ENCODE data around the gene DYSF. TPM values are rescaled to one million over a fixed set of nuclear protein-coding genes. Genes with fewer than 3 reads are reported as not detected.

DYSF gene
- polyA plus RNA-seq, 1 of the 3 experiments (the other 2 are of a cell fraction): 0.10 TPM

DNA sequence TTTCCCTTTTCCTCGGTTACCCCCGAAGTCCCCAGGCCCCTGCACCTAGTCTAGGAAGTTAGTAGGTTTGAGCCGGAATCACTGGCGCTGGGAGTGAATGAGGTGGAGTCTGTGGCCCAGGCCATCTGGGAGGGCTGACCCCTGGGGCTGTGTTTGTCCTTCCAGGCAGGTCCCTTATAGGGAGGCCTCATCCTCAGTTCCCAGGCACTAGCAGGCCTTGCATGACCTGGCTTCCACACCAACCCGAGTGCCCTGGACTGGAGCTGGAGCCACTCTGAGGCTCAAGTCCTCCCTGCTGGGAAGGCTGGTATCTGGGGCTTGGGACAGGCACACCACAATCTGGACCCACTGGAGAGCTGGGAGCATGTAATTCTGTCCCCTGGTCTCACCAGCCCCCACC is 111.0 kb downstream of the DYSF start:
- peaks cover 0 to 29% of the 10 kb centered on the region in 2 experiments; a peak in 1 of 4 replicates for H3K4me1 ChIP-seq (ENCODE audit: control insufficient read depth in 1 of 2, insufficient read depth in 2 of 2, low read depth in 1 of 2, low read length in 1 of 2)
- no peak overlapping the region for H3K4me3 ChIP-seq (ENCODE audit: low read depth in 2 of 2, low read length in 1 of 2)
- H3K79me2 ChIP-seq (ENCODE audit: insufficient read depth): no peaks in the 10 kb centered on the region
- H3K4me2 ChIP-seq: no peak overlapping the region
- no peaks in the 10 kb centered on the region; the same call in 1 of the 2 replicates for H3K27me3 ChIP-seq (ENCODE audit: insufficient read depth)
- no peaks in the 10 kb centered on the region for H3K36me3 ChIP-seq (replicated peaks in 1 of 2; ENCODE audit: control insufficient read depth in 1 of 2, insufficient read depth in 2 of 2, low read length in 1 of 2)
- H3F3A ChIP-seq (replicated peaks; ENCODE audit: insufficient read depth): no peaks in the 10 kb centered on the region
- ChIA-PET CTCF (interaction anchor here (0.9 to 1.4 kb wide), 5 partner anchors 15 to 586 kb away, joined by 3 to 5 read pairs (median 3); no protein-coding TSS in a partner anchor), POLR2A (no interaction called here)
- H4K20me1 ChIP-seq (ENCODE audit: insufficient read depth): no peaks in the 10 kb centered on the region
- no peaks in the 10 kb centered on the region for H3K9me3 ChIP-seq
- DNase-seq: no peak
- no peak for TF ChIP-seq NRF1 (IDR thresholded peaks at IDR 0.05; ENCODE audit: low read depth, low read length)
- no peak for TF ChIP-seq POLR2AphosphoS5 (IDR thresholded peaks at IDR 0.05; ENCODE audit: low read depth, low read length)
- TF ChIP-seq FOXJ3 (CRISPR knock-in tag; IDR thresholded peaks at IDR 0.05): no peak
- TF ChIP-seq EZH2phosphoT487 (IDR thresholded peaks at IDR 0.05; ENCODE audit: borderline replicate concordance, low read depth): no peak
- TF ChIP-seq, protein P1, sequence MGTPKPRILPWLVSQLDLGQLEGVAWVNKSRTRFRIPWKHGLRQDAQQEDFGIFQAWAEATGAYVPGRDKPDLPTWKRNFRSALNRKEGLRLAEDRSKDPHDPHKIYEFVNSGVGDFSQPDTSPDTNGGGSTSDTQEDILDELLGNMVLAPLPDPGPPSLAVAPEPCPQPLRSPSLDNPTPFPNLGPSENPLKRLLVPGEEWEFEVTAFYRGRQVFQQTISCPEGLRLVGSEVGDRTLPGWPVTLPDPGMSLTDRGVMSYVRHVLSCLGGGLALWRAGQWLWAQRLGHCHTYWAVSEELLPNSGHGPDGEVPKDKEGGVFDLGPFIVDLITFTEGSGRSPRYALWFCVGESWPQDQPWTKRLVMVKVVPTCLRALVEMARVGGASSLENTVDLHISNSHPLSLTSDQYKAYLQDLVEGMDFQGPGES (IDR thresholded peaks at IDR 0.05; ENCODE audit: low read depth, low read length): no peak
- no peak for TF ChIP-seq RXRA (IDR thresholded peaks at IDR 0.05; ENCODE audit: borderline replicate concordance, low read depth)
- H3K9ac ChIP-seq: no peak overlapping the region
- H3K9me2 ChIP-seq: no peaks in the 10 kb centered on the region
- no peak overlapping the region for H2AFZ ChIP-seq (ENCODE audit: low read depth)
- H3K27ac ChIP-seq (ENCODE audit: low read depth in 2 of 2, low read length in 1 of 2): no peak overlapping the region
- 68% methylated on average over 4 of the region's 5 CpGs for WGBS (ENCODE audit: low lambda C conversion rate)

- no peaks in the 10 kb centered on the region for H3K9me2 ChIP-seq
- ChIA-PET CTCF (interaction anchor here (1.1 to 1.4 kb wide), 3 partner anchors 16 to 586 kb away, joined by 3 to 5 read pairs (median 4); no protein-coding TSS in a partner anchor), POLR2A (no interaction called here)
- no peaks in the 10 kb centered on the region for H3K9me3 ChIP-seq
- no peak for DNase-seq
- no peak overlapping the region for H3K27ac ChIP-seq (ENCODE audit: low read depth in 2 of 2, low read length in 1 of 2)
- H2AFZ ChIP-seq (ENCODE audit: low read depth): no peak overlapping the region
- H3K4me2 ChIP-seq: no peak overlapping the region
- no peaks in the 10 kb centered on the region for H3K79me2 ChIP-seq (ENCODE audit: insufficient read depth)
- 59% methylated on average over 5 of the region's 7 CpGs for WGBS (ENCODE audit: low lambda C conversion rate)
- H3F3A ChIP-seq (replicated peaks; ENCODE audit: insufficient read depth): no peaks in the 10 kb centered on the region
- H3K27me3 ChIP-seq (ENCODE audit: insufficient read depth): no peaks in the 10 kb centered on the region; the same call in 1 of the 2 replicates
- H4K20me1 ChIP-seq (ENCODE audit: insufficient read depth): no peaks in the 10 kb centered on the region
- peaks cover 0 to 25% of the 10 kb centered on the region in 2 experiments; a peak in 1 of 4 replicates for H3K4me1 ChIP-seq (ENCODE audit: control insufficient read depth in 1 of 2, insufficient read depth in 2 of 2, low read depth in 1 of 2, low read length in 1 of 2)
- H3K9ac ChIP-seq: no peak overlapping the region
- no peak overlapping the region for H3K4me3 ChIP-seq (ENCODE audit: low read depth in 2 of 2, low read length in 1 of 2)
- TF ChIP-seq RXRA (IDR thresholded peaks at IDR 0.05; ENCODE audit: borderline replicate concordance, low read depth) (no peak), ELF1 (IDR thresholded peaks at IDR 0.05) (no peak), FOSL2 (IDR thresholded peaks at IDR 0.05; ENCODE audit: borderline replicate concordance, low read depth) (no peak)
- no peaks in the 10 kb centered on the region for H3K36me3 ChIP-seq (replicated peaks in 1 of 2; ENCODE audit: control insufficient read depth in 1 of 2, insufficient read depth in 2 of 2, low read length in 1 of 2)
Measured at GRCh38 chr2:71564790-71565189, 111.4 kb downstream of the DYSF start.

- POLR2A ChIA-PET: no interaction called here
- H4K20me1 ChIP-seq (ENCODE audit: insufficient read depth): no peaks in the 10 kb centered on the region
- peaks cover 0 to 10% of the 10 kb centered on the region in 2 experiments; a peak in 1 of 4 replicates for H3K4me1 ChIP-seq (ENCODE audit: control insufficient read depth in 1 of 2, insufficient read depth in 2 of 2, low read depth in 1 of 2, low read length in 1 of 2)
- CTCF ChIA-PET: interaction anchor here (0.9 to 1.3 kb wide), 3 partner anchors 20 to 46 kb away, joined by 3 read pairs; no protein-coding TSS in a partner anchor
- H3K27me3 ChIP-seq (ENCODE audit: insufficient read depth): no peaks in the 10 kb centered on the region
- no peak overlapping the region for H3K4me2 ChIP-seq
- DNase-seq: no peak
- no peaks in the 10 kb centered on the region for H3K9me2 ChIP-seq
- no peaks in the 10 kb centered on the region for H3F3A ChIP-seq (replicated peaks; ENCODE audit: insufficient read depth)
- H3K36me3 ChIP-seq (replicated peaks in 1 of 2; ENCODE audit: control insufficient read depth in 1 of 2, insufficient read depth in 2 of 2, low read length in 1 of 2): no peaks in the 10 kb centered on the region
- no peak overlapping the region for H3K4me3 ChIP-seq (ENCODE audit: low read depth in 2 of 2, low read length in 1 of 2)
- no peak overlapping the region for H3K27ac ChIP-seq (ENCODE audit: low read depth in 2 of 2, low read length in 1 of 2)
- WGBS (ENCODE audit: low lambda C conversion rate): 54% methylated on average over 9 of the region's 9 CpGs
- H2AFZ ChIP-seq (ENCODE audit: low read depth): no peak overlapping the region
- no peaks in the 10 kb centered on the region for H3K9me3 ChIP-seq
- no peak for TF ChIP-seq FOXJ3 (CRISPR knock-in tag; IDR thresholded peaks at IDR 0.05)
- no peak for TF ChIP-seq TEAD4 (IDR thresholded peaks at IDR 0.05; ENCODE audit: borderline replicate concordance, insufficient read depth)
- TF ChIP-seq MXI1 (IDR thresholded peaks at IDR 0.05; ENCODE audit: low read depth, low read length): no peak
- TF ChIP-seq TCF12 (IDR thresholded peaks at IDR 0.05): no peak
- TF ChIP-seq ZBTB33 (IDR thresholded peaks at IDR 0.05; ENCODE audit: borderline replicate concordance, low read depth): no peak
- no peak for TF ChIP-seq NRF1 (IDR thresholded peaks at IDR 0.05; ENCODE audit: low read depth, low read length)
- TF ChIP-seq SMC3 (IDR thresholded peaks at IDR 0.05; ENCODE audit: low read depth, low read length): no peak
- no peak for TF ChIP-seq ELF1 (IDR thresholded peaks at IDR 0.05)
- H3K79me2 ChIP-seq (ENCODE audit: insufficient read depth): no peaks in the 10 kb centered on the region
- no peak overlapping the region for H3K9ac ChIP-seq
Measured at GRCh38 chr2:71566372-71566771, 113.0 kb downstream of the DYSF start.
